GM12891 (cell line): ENCODE measurements around the gene PRKACB.

Experiments used
- DNase-seq: peaks from one replicate; pipeline ENCODE4 v3.0.0; 2011; ENCODE audit warnings: low spot score; ENCODE audit not compliant: insufficient read length
- FAIRE-seq: peaks from 2 replicates; lab custom pipeline; 2011; peaks lifted over from hg19 to GRCh38; lab: Jason Lieb, UNC
- PAX5 ChIP-seq: IDR thresholded peaks from 2 replicates; pipeline ENCODE4 v1.6.1; 2011; ENCODE audit warnings: low read length, moderate library complexity, mild to moderate bottlenecking; ENCODE audit not compliant: insufficient read depth, severe bottlenecking
- POLR2A ChIP-seq: IDR thresholded peaks from 2 replicates; pipeline ENCODE4 v1.6.1; 2011; ENCODE audit warnings: low read depth, low read length, control low read depth
- POLR2AphosphoS5 ChIP-seq: IDR thresholded peaks from 2 replicates; pipeline ENCODE4 v1.6.1; 2011; ENCODE audit warnings: low read depth, low read length, control low read depth
- POU2F2 ChIP-seq: IDR thresholded peaks from 2 replicates; pipeline ENCODE4 v1.6.1; 2011; ENCODE audit warnings: low read depth, mild to moderate bottlenecking, control low read depth, low read length, moderate library complexity
- SPI1 ChIP-seq: IDR thresholded peaks from 2 replicates; pipeline ENCODE4 v1.6.1; 2011; ENCODE audit warnings: low read depth, low read length, control low read depth
- TAF1 ChIP-seq: IDR thresholded peaks from 2 replicates; pipeline ENCODE4 v1.6.1; 2011; ENCODE audit warnings: low read depth, low read length, control low read depth

PRKACB gene

GRCh38 chr1:84117868-84118267 is 26.2 kb upstream of the PRKACB start:
- FAIRE-seq (no peak), DNase-seq (no peak)
- TF ChIP-seq TAF1 (no peak), POLR2AphosphoS5 (no peak), SPI1 (no peak), POU2F2 (no peak), PAX5 (no peak), POLR2A (no peak)

DNA sequence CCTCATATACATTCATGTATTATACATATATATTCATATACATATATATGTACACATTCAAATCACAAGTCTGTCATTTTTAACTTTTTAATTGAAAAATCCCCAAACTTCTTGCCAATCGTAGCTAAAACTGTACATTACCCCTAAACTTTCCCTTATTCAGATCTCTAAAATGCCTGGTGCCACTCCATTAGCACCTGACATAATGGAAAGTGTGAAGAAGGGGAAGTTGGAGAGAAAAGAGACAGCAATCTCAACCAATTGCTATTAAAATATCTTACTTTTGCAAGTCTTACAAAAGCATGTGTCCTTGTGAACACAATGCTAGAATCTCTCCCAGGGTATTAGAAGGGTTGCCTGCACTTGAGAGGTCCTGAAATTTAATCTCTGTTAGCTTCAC is 22.7 kb upstream of the PRKACB start:
- FAIRE-seq (no peak), DNase-seq (no peak)
- TF ChIP-seq POLR2AphosphoS5 (no peak), TAF1 (no peak), POU2F2 (no peak), SPI1 (no peak), PAX5 (no peak), POLR2A (no peak)

DNA sequence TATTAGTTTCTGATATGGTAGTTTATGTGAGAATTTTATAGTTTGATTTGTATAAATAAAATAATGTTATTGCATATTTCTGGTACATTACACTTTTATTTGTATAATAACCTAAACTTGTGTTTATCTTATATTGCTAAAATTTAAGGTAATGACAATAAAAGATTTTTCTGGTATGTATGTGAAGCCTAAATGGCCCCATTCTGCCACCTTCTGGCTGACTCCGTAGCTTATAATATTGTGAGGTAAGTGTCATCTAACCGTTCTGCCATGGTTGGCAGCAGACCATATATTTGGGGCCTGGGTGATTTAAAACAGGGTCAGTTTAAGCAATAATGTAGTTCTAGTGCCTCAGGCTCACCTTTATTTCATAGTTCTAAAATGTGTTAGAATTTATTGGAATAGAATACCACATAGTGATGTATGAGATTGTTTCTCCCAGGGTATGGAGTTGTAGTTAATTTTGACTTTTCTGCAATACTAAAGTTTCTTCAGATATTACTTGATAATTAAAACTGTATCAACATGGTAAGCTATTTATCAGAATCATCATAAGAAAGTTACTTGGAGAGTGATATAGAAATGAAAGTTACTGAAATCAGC is 21.2 kb upstream of the PRKACB start:
- FAIRE-seq: peak; percentile 76
- DNase-seq: no peak

DNA sequence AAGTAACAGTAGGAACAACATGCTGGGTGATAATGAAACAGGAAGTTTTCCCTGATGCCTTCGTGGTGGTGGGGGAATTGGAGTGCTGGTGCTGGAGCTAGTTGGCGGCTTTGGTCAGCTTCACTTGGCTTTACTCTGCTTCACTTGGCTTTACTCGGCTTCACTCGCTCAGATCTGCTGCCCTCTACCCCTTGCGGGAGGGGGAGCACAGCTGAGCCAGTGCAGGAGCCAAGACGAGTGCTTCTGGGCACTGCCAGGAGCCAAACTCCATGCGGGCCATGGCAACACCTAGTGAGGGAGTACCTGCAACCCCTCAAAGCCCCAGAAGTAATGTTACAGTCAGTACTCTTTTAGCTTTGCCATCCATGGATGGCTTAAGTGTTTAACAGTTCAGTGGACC is 10.6 kb upstream of the PRKACB start:
- no peak for FAIRE-seq
- DNase-seq: no peak
- TF ChIP-seq PAX5 (no peak), SPI1 (no peak), POLR2A (no peak), POLR2AphosphoS5 (no peak), POU2F2 (no peak), TAF1 (no peak)

More for the DNA sequence above, 21.2 kb upstream of the PRKACB start:
- TF ChIP-seq POLR2A (no peak), TAF1 (no peak), POU2F2 (no peak), SPI1 (no peak), POLR2AphosphoS5 (no peak), PAX5 (no peak)

DNA sequence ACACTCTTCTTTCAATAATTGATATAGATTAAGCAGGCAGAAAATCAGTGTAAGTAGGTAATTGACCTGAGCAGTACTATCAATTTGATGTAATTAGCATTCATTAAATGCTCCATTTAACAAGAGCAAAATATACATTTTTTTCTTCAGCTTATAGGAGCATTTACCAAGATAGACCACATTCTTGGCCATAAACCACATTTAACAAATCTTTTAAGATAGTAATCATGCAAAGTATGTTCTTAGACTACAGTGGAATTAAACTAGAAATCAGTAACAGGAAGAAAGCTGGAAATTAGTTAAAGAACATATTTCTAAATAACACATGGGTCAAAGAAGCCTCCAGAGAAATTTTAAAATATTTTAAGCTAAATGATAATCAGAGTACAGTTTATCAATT is 8.7 kb upstream of the PRKACB start:
- TF ChIP-seq POLR2A (no peak), TAF1 (no peak), POLR2AphosphoS5 (no peak), SPI1 (no peak), PAX5 (no peak), POU2F2 (no peak)
- no peak for DNase-seq
- no peak for FAIRE-seq

DNA sequence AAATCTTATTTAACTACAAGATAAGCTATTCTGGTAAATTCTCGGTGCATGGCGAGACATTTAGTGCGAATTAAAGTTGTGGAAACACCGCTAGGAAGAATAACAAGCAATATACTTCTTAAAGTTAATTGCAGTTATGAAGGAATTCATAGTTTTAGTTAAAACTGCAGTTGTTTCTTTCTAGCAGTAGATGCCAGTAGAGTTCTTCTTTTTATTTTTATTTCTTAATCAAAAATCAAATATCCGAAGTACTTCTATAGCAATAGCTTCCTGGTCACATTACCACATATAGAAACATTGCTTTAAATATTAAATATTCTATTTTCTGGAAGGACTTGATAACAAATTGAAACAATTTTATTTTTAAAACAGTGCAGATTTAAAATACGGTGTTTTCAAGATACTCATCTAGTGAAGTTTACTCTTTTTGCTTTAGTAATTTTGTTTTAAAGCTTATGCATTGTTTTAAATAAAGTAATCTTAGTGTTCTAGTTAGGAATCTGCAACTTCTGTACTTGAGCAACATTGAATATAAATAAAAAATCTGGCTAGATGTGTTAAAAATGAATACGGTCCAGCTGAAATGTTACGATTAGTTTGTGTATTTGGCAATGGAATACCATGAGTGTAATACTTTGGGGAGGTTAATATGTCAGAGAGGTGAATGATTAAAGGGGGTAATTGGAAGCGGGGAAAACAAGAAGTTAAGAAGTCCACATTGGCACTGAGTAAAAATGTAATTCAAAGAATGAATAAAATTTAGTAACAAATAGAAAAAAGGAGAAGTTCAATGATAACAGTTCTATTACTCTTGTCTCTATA is 2.7 kb upstream of the PRKACB start:
- no peak for TF ChIP-seq POLR2AphosphoS5
- TF ChIP-seq POU2F2: no peak
- TF ChIP-seq PAX5: no peak
- TF ChIP-seq SPI1: no peak
- FAIRE-seq (no peak), DNase-seq (no peak)

DNA sequence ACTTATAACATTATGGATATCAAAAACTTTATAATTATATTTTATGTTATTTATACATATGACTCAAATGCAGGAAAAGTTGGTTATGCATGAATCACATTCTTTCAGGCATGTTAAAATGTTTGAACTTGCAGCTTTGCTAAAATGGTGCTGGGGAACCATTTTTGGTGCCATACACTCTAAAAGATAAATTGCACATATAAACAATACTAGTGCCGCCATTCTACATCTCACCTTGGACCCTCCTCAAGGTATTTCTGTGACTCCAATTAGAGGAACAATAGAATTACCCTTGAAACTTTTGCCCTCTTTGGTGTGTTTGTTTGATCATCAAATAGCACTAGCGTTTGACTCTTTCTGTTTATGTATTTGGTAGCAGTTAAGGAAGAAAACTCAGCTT is 997 bp downstream of the PRKACB start:
- no peak for DNase-seq
- TF ChIP-seq SPI1 (no peak), TAF1 (no peak), PAX5 (no peak)
- FAIRE-seq: peak; percentile 26

- no peak for FAIRE-seq
- DNase-seq: no peak
- TF ChIP-seq SPI1 (no peak), PAX5 (no peak), TAF1 (no peak), POLR2A (no peak), POU2F2 (no peak)
Measured at GRCh38 chr1:84146411-84147032, 2.5 kb downstream of the PRKACB start.

GRCh38 chr1:84148758-84149157 is 4.7 kb downstream of the PRKACB start:
- TF ChIP-seq POLR2AphosphoS5 (no peak), POU2F2 (no peak), TAF1 (no peak), PAX5 (no peak), POLR2A (no peak), SPI1 (no peak)
- FAIRE-seq (no peak), DNase-seq (no peak)

DNA sequence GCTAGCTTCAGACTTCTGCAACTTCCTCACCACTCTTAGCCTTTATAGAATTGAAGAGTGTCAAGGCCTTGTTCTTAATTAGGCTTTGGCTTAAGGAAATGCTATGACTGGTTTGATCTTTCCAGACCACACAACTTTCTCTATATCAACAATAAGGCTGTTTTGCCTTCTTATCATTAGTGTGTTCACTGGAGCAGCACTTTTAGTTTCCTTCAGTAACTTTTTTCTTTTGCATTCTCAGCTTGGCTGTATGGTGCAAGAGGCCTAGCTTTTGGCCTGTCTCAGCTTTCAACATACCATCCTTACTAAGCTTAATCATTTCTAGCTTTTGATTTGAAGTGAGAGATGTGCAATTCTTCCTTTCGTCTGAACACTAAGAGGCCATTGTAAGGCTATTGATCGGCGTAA is 8.6 kb downstream of the PRKACB start:
- FAIRE-seq (peak; percentile 85), DNase-seq (no peak)
- peak; percentile 34 for TF ChIP-seq PAX5
- TF ChIP-seq POU2F2: no peak
- TF ChIP-seq SPI1: peak; percentile 50
